K562 (cell line): ENCODE data around the gene NFE2.

Experiments
- CBX2 ChIP-seq: fragments of 200-600 bp; sonication (generic); IDR thresholded peaks from one replicate; pipeline ENCODE4 v1.6.1; 2012; ENCODE audit warnings: mild to moderate bottlenecking, low read length, inconsistent platforms; ENCODE audit not compliant: insufficient read depth, poor library complexity, severe bottlenecking
- CEBPB ChIP-seq: fragments of 450-650 bp; IDR thresholded peaks from 2 replicates; pipeline ENCODE4 v1.6.1; 2016; ENCODE audit warnings: missing genetic modification characterization, missing compliant biosample characterization
- TCF7L2 ChIP-seq: fragments of 150-350 bp; IDR thresholded peaks from 2 replicates; pipeline ENCODE4 v1.6.1; 2016; ENCODE audit warnings: low read depth, mild to moderate bottlenecking, low read length, moderate library complexity

GRCh38 chr12:54300732-54301427 is at the start of gene NFE2:
- TF ChIP-seq TCF7L2 = no peak
- no peak for TF ChIP-seq CBX2
- TF ChIP-seq CEBPB (tag) = no peak
